ENCODE measurements around the gene KCNJ18.
"Not testable (repeated sequence)": the region's sequence is repeated elsewhere in the genome, so short reads cannot be mapped to it uniquely, and the experiment has no call there.

KCNJ18 gene

GRCh38 chr17:21680366-21680765 is 12.0 kb upstream of the KCNJ18 start:
- no peak for DNase-seq (ENCODE audit: low read depth)
- no peak overlapping the region for H3K4me3 ChIP-seq (ENCODE audit: low read depth, low read length)
- no peak for TF ChIP-seq CTCF (IDR thresholded peaks at IDR 0.05; ENCODE audit: low read depth, low read length, missing control alignments)
- in situ Hi-C loops (cut with HindIII; ENCODE audit: low sequenced_read_pairs) = no loop called here

GRCh38 chr17:21680850-21681351 is 11.4 kb upstream of the KCNJ18 start:
- in situ Hi-C loops (cut with HindIII; ENCODE audit: low sequenced_read_pairs); H3K4me3 ChIP-seq (ENCODE audit: low read depth, low read length); DNase-seq (ENCODE audit: low read depth): not testable (repeated sequence)

GRCh38 chr17:21681576-21681975 is 10.7 kb upstream of the KCNJ18 start:
- DNase-seq (ENCODE audit: low read depth); H3K4me3 ChIP-seq (ENCODE audit: low read depth, low read length); in situ Hi-C loops (cut with HindIII; ENCODE audit: low sequenced_read_pairs): not testable (repeated sequence)

- DNase-seq (ENCODE audit: low read depth); in situ Hi-C loops (cut with HindIII; ENCODE audit: low sequenced_read_pairs); H3K4me3 ChIP-seq (ENCODE audit: low read depth, low read length): not testable (repeated sequence)
These were observed 10.2 kb upstream of the KCNJ18 start for GRCh38 chr17:21682130-21682529.

GRCh38 chr17:21683142-21683712 is 9.1 kb upstream of the KCNJ18 start:
- in situ Hi-C loops (cut with HindIII; ENCODE audit: low sequenced_read_pairs); H3K4me3 ChIP-seq (ENCODE audit: low read depth, low read length); DNase-seq (ENCODE audit: low read depth): not testable (repeated sequence)

- H3K4me3 ChIP-seq (ENCODE audit: low read depth, low read length); DNase-seq (ENCODE audit: low read depth); in situ Hi-C loops (cut with HindIII; ENCODE audit: low sequenced_read_pairs): not testable (repeated sequence)
These were observed 8.4 kb upstream of the KCNJ18 start for GRCh38 chr17:21683897-21684296.

DNA sequence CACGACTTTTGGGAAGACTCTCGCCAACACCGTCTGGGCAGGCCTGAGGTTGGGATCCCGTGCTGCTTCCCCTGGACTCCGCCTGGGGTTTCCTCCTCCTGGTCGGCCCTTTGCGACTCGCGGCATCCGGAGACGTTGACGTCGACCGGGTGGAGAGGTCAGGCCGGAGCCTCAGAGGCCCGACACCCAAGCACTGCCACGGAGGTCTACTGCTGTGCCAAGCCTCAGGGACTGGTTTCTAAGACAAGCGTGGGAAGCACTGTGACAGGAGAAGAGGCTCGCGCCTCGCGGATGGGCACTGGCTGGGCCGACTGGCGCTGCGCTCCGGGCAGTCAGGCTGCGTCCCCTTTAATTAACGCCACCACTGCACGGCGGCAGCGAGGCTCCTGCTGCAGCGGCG is 7.9 kb upstream of the KCNJ18 start:
- H3K4me3 ChIP-seq (ENCODE audit: low read depth, low read length); DNase-seq (ENCODE audit: low read depth); in situ Hi-C loops (cut with HindIII; ENCODE audit: low sequenced_read_pairs): not testable (repeated sequence)

GRCh38 chr17:21685061-21685795 is 7.1 kb upstream of the KCNJ18 start:
- H3K4me3 ChIP-seq (ENCODE audit: low read depth, low read length); DNase-seq (ENCODE audit: low read depth); in situ Hi-C loops (cut with HindIII; ENCODE audit: low sequenced_read_pairs): not testable (repeated sequence)

DNA sequence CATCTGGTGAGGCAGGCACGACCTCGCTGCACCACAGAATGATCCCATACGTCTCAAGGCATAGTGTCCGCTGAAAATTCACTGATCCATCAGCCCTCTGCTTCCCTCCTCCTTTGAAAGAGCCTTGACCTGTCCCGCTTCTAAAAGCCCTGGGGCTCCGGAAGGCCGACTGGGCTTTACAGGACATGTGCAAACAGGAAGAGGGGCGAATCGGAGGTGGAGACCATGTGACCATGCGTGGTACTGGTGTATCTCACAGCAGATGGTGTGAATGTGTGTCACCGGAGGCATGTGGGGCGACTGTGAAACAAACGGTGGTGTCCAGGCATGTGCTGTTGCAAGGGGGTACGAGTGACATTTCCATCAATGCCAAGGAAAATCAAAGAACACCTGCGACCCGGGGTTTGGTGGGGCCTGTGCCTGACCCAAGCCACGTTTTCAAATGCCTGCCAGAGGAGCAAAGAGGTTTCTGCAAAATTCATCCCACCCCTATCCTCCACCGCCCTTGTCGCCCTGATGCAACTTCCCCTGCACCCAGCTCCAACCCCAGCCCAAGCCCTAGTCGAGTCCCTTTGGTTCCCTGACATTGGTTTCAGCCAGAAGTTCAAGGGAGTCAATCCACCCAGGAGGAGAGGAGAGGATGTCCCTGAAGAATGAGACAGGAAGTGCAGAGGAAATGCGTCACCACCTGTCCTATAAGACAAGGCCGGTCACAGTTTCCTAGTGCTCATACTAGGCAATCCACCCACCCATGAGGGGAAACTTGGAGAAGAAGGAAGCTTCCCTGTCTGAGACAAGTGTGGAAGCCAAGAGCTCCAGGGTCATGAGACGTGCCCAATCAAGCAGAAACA is 5.9 kb upstream of the KCNJ18 start:
- in situ Hi-C loops (cut with HindIII; ENCODE audit: low sequenced_read_pairs) = no loop called here
- TF ChIP-seq CTCF (IDR thresholded peaks at IDR 0.05; ENCODE audit: low read depth, low read length, missing control alignments) = no peak
- no peak overlapping the region for H3K4me3 ChIP-seq (ENCODE audit: low read depth, low read length)
- DNase-seq (ENCODE audit: low read depth) = no peak

DNA sequence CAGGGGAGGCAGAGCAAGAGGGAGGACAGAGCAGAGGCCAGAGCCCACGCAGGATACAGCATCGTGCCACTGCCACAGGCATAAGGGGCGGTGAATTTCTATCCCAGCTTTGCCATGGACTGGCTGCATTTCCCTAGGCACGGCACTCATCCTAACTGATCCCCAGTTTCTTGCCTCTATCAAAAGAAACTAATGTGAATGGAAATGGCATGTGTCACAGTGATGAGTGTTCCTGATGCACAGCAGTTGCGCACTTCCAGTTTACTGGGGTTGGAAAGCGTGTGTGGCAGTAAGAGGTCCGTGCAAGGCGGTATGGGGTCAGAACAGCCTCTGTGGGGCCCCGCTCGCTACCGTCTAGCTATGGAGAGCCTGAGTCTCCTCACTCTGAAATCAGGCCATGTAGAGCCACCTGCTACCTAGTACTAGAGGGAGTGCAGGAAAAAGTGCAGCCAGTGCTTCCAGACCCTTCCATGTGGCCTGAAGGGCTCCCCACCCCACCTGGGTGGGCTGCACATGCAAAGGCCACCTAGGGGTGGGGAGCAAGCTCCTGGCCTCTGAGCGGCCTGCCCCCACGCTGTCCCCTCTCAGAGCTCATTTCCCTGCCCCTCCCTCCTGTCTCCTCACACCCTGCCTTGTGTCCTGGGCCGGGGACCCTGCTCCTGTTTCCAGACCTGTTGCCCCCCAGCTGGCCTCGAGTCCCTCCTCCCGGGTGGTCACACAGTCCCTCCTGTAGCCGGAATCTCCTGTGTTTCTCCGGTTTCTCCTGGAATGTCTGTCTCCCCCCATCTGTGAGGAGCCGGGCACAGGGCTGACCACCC is 5.0 kb upstream of the KCNJ18 start:
- in situ Hi-C loops (cut with HindIII; ENCODE audit: low sequenced_read_pairs) = no loop called here
- TF ChIP-seq CTCF (IDR thresholded peaks at IDR 0.05; ENCODE audit: low read depth, low read length, missing control alignments) = no peak
- no peak overlapping the region for H3K4me3 ChIP-seq (ENCODE audit: low read depth, low read length)
- DNase-seq (ENCODE audit: low read depth) = no peak
